NCI-H524 treated with DMSO at 0.1 percent for 48 hours (cell line): Measurements from ENCODE around the gene KCP.

Experiments
- DNase-seq: peaks from one replicate; lab custom pipeline; 2025; lab: John Stamatoyannopoulos, UW

The KCP gene

DNA sequence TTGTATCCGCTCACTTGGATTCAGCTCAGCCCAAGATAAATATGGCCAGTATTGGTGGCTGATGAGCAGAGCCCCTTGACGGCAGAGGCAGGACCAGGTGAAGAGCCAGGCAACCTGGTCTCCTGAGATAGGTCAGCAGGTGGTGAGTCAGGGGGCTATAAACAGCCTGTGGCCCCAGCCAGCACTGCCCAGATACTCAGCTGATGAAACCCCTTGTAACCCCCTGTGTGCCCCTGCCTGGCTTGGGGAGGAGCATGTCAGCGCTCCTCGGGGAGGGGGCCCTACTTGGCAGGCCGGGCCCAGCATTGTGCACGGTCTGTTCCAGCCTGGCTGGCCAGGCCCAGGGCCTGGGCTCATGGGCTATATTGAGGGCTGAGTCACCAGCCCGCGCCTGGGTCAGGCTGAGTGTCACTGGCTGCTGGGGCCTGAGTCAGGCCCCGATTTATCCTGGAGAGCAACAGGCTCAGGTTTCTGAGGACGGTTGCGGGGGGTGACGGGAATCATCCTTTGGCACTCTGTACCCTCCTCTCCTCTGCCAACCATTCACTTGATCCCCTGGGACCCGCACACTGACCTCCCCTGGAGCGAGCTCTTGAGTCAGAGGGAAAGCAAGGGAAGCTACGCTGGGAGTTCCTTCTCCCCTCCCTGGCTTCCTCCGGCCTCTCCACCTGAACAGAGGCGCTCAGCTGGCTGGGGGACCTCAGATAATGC lies 83.1 kb downstream of the KCP start:
- no peak for DNase-seq

DNA sequence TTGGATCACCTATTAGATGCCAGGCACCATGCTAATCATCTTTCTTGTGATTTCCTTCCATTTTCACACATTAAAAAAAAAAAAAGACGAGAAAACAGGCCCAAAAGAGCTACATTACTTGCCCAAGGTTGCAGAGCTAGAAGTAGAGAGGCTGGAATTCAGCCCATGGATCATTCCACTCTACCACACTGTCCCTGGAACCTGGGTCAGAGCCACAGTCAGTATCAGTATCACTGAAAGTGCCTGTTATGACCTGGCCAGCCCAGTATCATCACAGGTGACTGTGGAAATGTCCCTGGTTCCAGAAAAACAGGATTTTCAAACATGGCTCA lies 83.6 kb downstream of the KCP start:
- DNase-seq, result no peak
